GM12878 (cell line): ENCODE measurements around the gene RNF34. TPM values are rescaled to one million over a fixed set of nuclear protein-coding genes. Genes with fewer than 3 reads are reported as not detected.

Experiments
- ATAC-seq: fragments of 200-7000 bp; cut with Tn5 transposase; 3 replicates; pipeline ENCODE4 v1.9.1; 2020; ENCODE audit warnings: mild to moderate bottlenecking, moderate library complexity
- BruUV-seq: library from RNA; stranded (reverse); fragments of 400-500 nt; replicated peaks from 2 replicates; lab custom pipeline; 2021; lab: Mats Ljungman, UMichigan
- CTCF ChIA-PET: fragments of 300-600 bp; sonication (Branson Sonifier 250); formaldehyde crosslinking; extraction: SDS; loops from one replicate; lab custom pipeline; 2021; ENCODE audit warnings: inconsistent platforms; lab: Yijun Ruan, JAX
- POLR2A ChIA-PET: fragments of 350-600 bp; formaldehyde crosslinking; extraction: SDS; loops from one replicate; lab custom pipeline; 2021; ENCODE audit warnings: inconsistent platforms; lab: Charles Lee
- RAD21 ChIA-PET: fragments of 300-600 bp; sonication (Branson Sonifier 250); formaldehyde crosslinking; loops from one replicate; lab custom pipeline; 2023; ENCODE audit warnings: antibody characterized with exemption; ENCODE audit not compliant: unreplicated experiment; lab: Charles Lee
- SMC1A ChIA-PET: fragments of 300-600 bp; sonication (Branson Sonifier 250); formaldehyde crosslinking; loops from one replicate; lab custom pipeline; 2023; ENCODE audit not compliant: unreplicated experiment, uncharacterized antibody; lab: Charles Lee
- DNase-seq: peaks from one replicate; pipeline ENCODE4 v3.0.0-alpha.2; 2011; ENCODE audit warnings: low read depth, low spot score
- FAIRE-seq: peaks from 3 replicates; lab custom pipeline; 2011; peaks lifted over from hg19 to GRCh38; lab: Jason Lieb, UNC
- H2AFZ ChIP-seq: 2 replicates; pipeline ENCODE4 v1.6.0; 2011; ENCODE audit warnings: low read depth, low read length, control low read depth; ENCODE audit not compliant: control insufficient read depth
- H3K27ac ChIP-seq: 2 replicates; pipeline ENCODE4 v1.5.1; 2011; ENCODE audit warnings: control low read depth; ENCODE audit not compliant: control insufficient read depth, insufficient read depth
- H3K27me3 ChIP-seq, 2 experiments: replicated peaks in 1 of 2; 2 replicates each; pipeline versions ENCODE4 v1.6.0 to v1.6.1; 2011; ENCODE audit warnings: low read length in 1 of 2; ENCODE audit not compliant: control insufficient read depth in 2 of 2, insufficient read depth in 2 of 2
- H3K36me3 ChIP-seq, 2 experiments: 2 replicates each; pipeline ENCODE4 v1.5.1; 2011; ENCODE audit warnings: low read length in 1 of 2; ENCODE audit not compliant: control insufficient read depth in 2 of 2, insufficient read depth in 2 of 2
- H3K4me1 ChIP-seq: 2 replicates; pipeline ENCODE4 v1.6.1; 2011; ENCODE audit warnings: mild to moderate bottlenecking, low read length, moderate library complexity, mixed read lengths; ENCODE audit not compliant: control insufficient read depth, insufficient read depth
- H3K4me2 ChIP-seq: 2 replicates; pipeline ENCODE4 v1.6.0; 2011; ENCODE audit warnings: control low read depth; ENCODE audit not compliant: control insufficient read depth, insufficient read depth
- H3K4me3 ChIP-seq: fragments of 200-600 bp; sonication (generic); 2 replicates; pipeline ENCODE4 v1.5.1; 2016
- H3K79me2 ChIP-seq: 2 replicates; pipeline ENCODE4 v1.6.0; 2011; ENCODE audit warnings: low read length; ENCODE audit not compliant: control insufficient read depth, insufficient read depth
- H3K9ac ChIP-seq: 2 replicates; pipeline ENCODE4 v1.8.0; 2011; ENCODE audit warnings: low read length, control low read depth, mixed read lengths; ENCODE audit not compliant: control insufficient read depth, insufficient read depth
- H3K9me3 ChIP-seq: replicated peaks from 3 replicates; pipeline ENCODE4 v1.5.1; 2011; ENCODE audit warnings: mild to moderate bottlenecking, low read length; ENCODE audit not compliant: control insufficient read depth, insufficient read depth
- H4K20me1 ChIP-seq: 2 replicates; pipeline ENCODE4 v1.6.0; 2011; ENCODE audit not compliant: control insufficient read depth, insufficient read depth
- ATF7 ChIP-seq: fragments of 450-650 bp; IDR thresholded peaks from 2 replicates; pipeline ENCODE4 v1.6.1; 2016; ENCODE audit warnings: low read depth, mild to moderate bottlenecking
- BHLHE40 ChIP-seq, 2 experiments: fragments of 450-650 bp in 1 of 2; IDR thresholded peaks; 2 replicates each; pipeline ENCODE4 v1.6.1; 2011 to 2017; ENCODE audit warnings: low read depth in 2 of 2, borderline replicate concordance in 1 of 2, improper control_type of control experiment in 1 of 2, low read length in 1 of 2, mild to moderate bottlenecking in 1 of 2
- CREB1 ChIP-seq: IDR thresholded peaks from 2 replicates; pipeline ENCODE4 v1.6.1; 2012; ENCODE audit warnings: low read depth, mild to moderate bottlenecking, inconsistent platforms
- EED ChIP-seq: sonication (generic); IDR thresholded peaks from 2 replicates; pipeline ENCODE4 v1.6.1; 2016; ENCODE audit warnings: antibody characterized with exemption, low read depth
- GABPA ChIP-seq: IDR thresholded peaks from 2 replicates; pipeline ENCODE4 v1.6.1; 2014; ENCODE audit warnings: antibody characterized with exemption, low read depth, mild to moderate bottlenecking, inconsistent platforms
- IRF4 ChIP-seq: IDR thresholded peaks from 2 replicates; pipeline ENCODE4 v1.6.1; 2011; ENCODE audit warnings: low read depth, low read length
- JUNB ChIP-seq: IDR thresholded peaks from 2 replicates; pipeline ENCODE4 v1.6.1; 2016; ENCODE audit warnings: antibody characterized with exemption, mild to moderate bottlenecking
- MLLT1 ChIP-seq: fragments of 450-650 bp; IDR thresholded peaks from 2 replicates; pipeline ENCODE4 v1.6.1; 2016; ENCODE audit warnings: mild to moderate bottlenecking
- MYC ChIP-seq: IDR thresholded peaks from 2 replicates; pipeline ENCODE4 v1.6.1; 2011; ENCODE audit warnings: mild to moderate bottlenecking, low read length, moderate library complexity, inconsistent platforms; ENCODE audit not compliant: insufficient read depth, insufficient replicate concordance, insufficient read length, severe bottlenecking
- NBN ChIP-seq: fragments of 450-650 bp; IDR thresholded peaks from 2 replicates; pipeline ENCODE4 v1.6.1; 2016
- NFIC ChIP-seq: IDR thresholded peaks from 2 replicates; pipeline ENCODE4 v1.6.1; 2012; ENCODE audit warnings: low read depth, mild to moderate bottlenecking, inconsistent platforms, low read length, moderate library complexity
- PKNOX1 ChIP-seq: fragments of 450-650 bp; IDR thresholded peaks from 2 replicates; pipeline ENCODE4 v1.6.1; 2016; ENCODE audit warnings: mild to moderate bottlenecking
- PML ChIP-seq: IDR thresholded peaks from 2 replicates; pipeline ENCODE4 v1.6.1; 2012; ENCODE audit warnings: low read length, inconsistent platforms
- PRDM15 ChIP-seq: fragments of 450-650 bp; formaldehyde crosslinking; IDR thresholded peaks from 2 replicates; pipeline ENCODE4 v1.4.0; 2020; ENCODE audit warnings: mild to moderate bottlenecking, moderate library complexity
- SRF ChIP-seq, 2 experiments: IDR thresholded peaks; 2 replicates each; pipeline ENCODE4 v1.6.1; 2011; ENCODE audit warnings: low read depth in 2 of 2, low read length in 2 of 2, mild to moderate bottlenecking in 1 of 2, moderate library complexity in 1 of 2
- WGBS: methylation state at CpG from one replicate; pipeline ENCODE4 v1.1.6; 2016; ENCODE audit warnings: low lambda C conversion rate; ENCODE audit not compliant: insufficient replicate concordance, insufficient coverage; ENCODE audit errors: missing lambda C conversion rate; 5-methylcytosine and 5-hydroxymethylcytosine counted together
- in situ Hi-C: fragments of 300-500 bp; cut with MboI; formaldehyde crosslinking; loops from 9 replicates; pipeline ENCODE4 v1.14.3; 2018; ENCODE audit warnings: mixed read lengths
- intact Hi-C: fragments of 100-400 bp; cut with micrococcal nuclease; formaldehyde crosslinking; loops from one replicate; pipeline ENCODE4 v1.14.2; 2022; ENCODE audit not compliant: unreplicated experiment
- polyA plus RNA-seq, 11 experiments: library from polyadenylated mRNA; depleted of rRNA in 4 of 11; unstranded in 6 of 11; stranded (reverse) in 5 of 11; fragments of >200 nt; fragmentation: Nextera tagmentation in 4 of 11; fragmentation: Illumina TruSeq in 1 of 11; extraction: Ambion mirVana in 4 of 11; extraction: Trizol in 1 of 11; gene quantifications; 1 replicate in 1 of 11; 2 replicates in 10 of 11; pipeline versions ENCODE4 v1.2.1 to v1.2.3, GENCODE V29; 2011 to 2016; ENCODE audit warnings: inconsistent platforms in 2 of 11, missing spikeins in 2 of 11, low read depth in 1 of 11
- total RNA-seq, 4 experiments: library from RNA; depleted of rRNA in 3 of 4; stranded (reverse); fragments of >200 nt in 3 of 4; fragmentation: Illumina TruSeq in 1 of 4; extraction: Trizol in 1 of 4; gene quantifications; 2 replicates each; pipeline versions ENCODE4 v1.2.1 to v1.2.3, GENCODE V29; 2013 to 2021

RNF34 gene
- total and polyA plus RNA-seq, 10 of the 15 experiments (the other 5 are each of a cell fraction or from before 2014, with no cell fraction given), result 63.6 to 199 (median 115) TPM

GRCh38 chr12:121391619-121392324, 8.1 kb upstream of the RNF34 start:
- Histone ChIP-seq H3K79me2 (no peaks in the 10 kb centered on the region), H3K27me3 (no peaks in the 10 kb centered on the region), H4K20me1 (no peaks in the 10 kb centered on the region), H3K4me3 (peak overlapping the region; percentile 32; the same call in 1 of the 2 replicates), H3K9me3 (no peaks in the 10 kb centered on the region; the same call in 2 of the 3 replicates), H2AFZ (peak overlapping the region; percentile 94), H3K27ac (peak overlapping the region; percentile 72), H3K4me1 (peaks cover 7% of the 10 kb centered on the region), H3K4me2 (peak overlapping the region; percentile 95), H3K9ac (peak overlapping the region; percentile 58), H3K36me3 (no peaks in the 10 kb centered on the region)
- RAD21 ChIA-PET, result interaction anchor here (1.0 to 1.8 kb wide), 4 partner anchors 10 to 41 kb away, joined by 3 to 7 read pairs (median 4); partner anchors contain the start of gene ANAPC5
- WGBS, result 24% methylated on average over 10 of the region's 10 CpGs
- DNase-seq, result peak; percentile 53
- in situ Hi-C loops (no loop called here), intact Hi-C loops (no loop called here)
- FAIRE-seq, result peak; percentile 88
- BruUV-seq, result no TSS peak
- SMC1A ChIA-PET, result interaction anchor here (0.7 to 2.4 kb wide), 8 partner anchors 10 to 332 kb away, joined by 3 to 17 read pairs (median 4); no protein-coding TSS in a partner anchor
- ATAC-seq, result peak; percentile 91
- POLR2A ChIA-PET, result interaction anchor here (0.6 to 1.7 kb wide), 3 partner anchors 9 to 225 kb away, joined by 3 to 19 read pairs (median 3); partner anchors contain the start of genes ANAPC5 and RNF34
- CTCF ChIA-PET, result interaction anchor here (1.0 to 1.7 kb wide), 8 partner anchors 9 to 419 kb away, joined by 3 to 6 read pairs (median 4); partner anchors contain the start of gene RNF34
- TF ChIP-seq MYC (no peak), NBN (peak; percentile 72), MLLT1 (0 out of 2 replicates have a peak, but pooled peaks have one; percentile 50), ATF7 (peak; percentile 24; the same call in 1 of the 2 replicates), IRF4 (0 out of 2 replicates have a peak, but pooled peaks have one; percentile 37), BHLHE40 (IDR thresholded peaks at IDR 0.05; ENCODE audit: borderline replicate concordance in 1 of 2, low read depth in 2 of 2, low read length in 1 of 2) (peak in 1 of 2 experiments; percentile 42; a peak in 1 of 4 replicates), SRF (IDR thresholded peaks at IDR 0.05; ENCODE audit: low read depth in 2 of 2, low read length in 2 of 2) (no peak), PKNOX1 (peak; percentile 29; the same call in 1 of the 2 replicates), EED (0 out of 2 replicates have a peak, but pooled peaks have one; percentile 36), PML (0 out of 2 replicates have a peak, but pooled peaks have one; percentile 25), JUNB (peak; percentile 59), PRDM15 (CRISPR knock-in tag) (no peak), GABPA (0 out of 2 replicates have a peak, but pooled peaks have one; percentile 39), CREB1 (peak; percentile 81), NFIC (0 out of 2 replicates have a peak, but pooled peaks have one; percentile 40)
